GM13977 (cell line): ENCODE measurements around the gene PGBD5.
"Not testable (repeated sequence)": the region's sequence is repeated elsewhere in the genome, so short reads cannot be mapped to it uniquely, and the experiment has no call there.

Source experiments
- DNase-seq: peaks from one replicate; pipeline ENCODE4 v3.0.0; 2012; ENCODE audit warnings: low spot score
- CTCF ChIP-seq: IDR thresholded peaks from 2 replicates; pipeline ENCODE4 v1.5.1; 2012; ENCODE audit warnings: mild to moderate bottlenecking, control low read depth; ENCODE audit not compliant: insufficient read depth; ENCODE audit errors: extremely low read depth, missing control alignments
- in situ Hi-C: fragments of 300-500 bp; cut with MboI; formaldehyde crosslinking; loops from one replicate; pipeline ENCODE4 v1.12.0; 2022; ENCODE audit warnings: low sequenced_read_pairs, low pct_unique_long_range_greater_than_20kb, mixed read lengths, inconsistent platforms; ENCODE audit not compliant: unreplicated experiment

PGBD5 gene

GRCh38 chr1:230421481-230421880, 4.7 kb downstream of the PGBD5 start:
- in situ Hi-C loops, result no loop called here
- TF ChIP-seq CTCF, result no peak
- no peak for DNase-seq

GRCh38 chr1:230420372-230420771, 5.8 kb downstream of the PGBD5 start:
- DNase-seq, in situ Hi-C loops: not testable (repeated sequence)

GRCh38 chr1:230416430-230416829, 9.7 kb downstream of the PGBD5 start:
- TF ChIP-seq CTCF, result no peak
- no peak for DNase-seq
- in situ Hi-C loops, result no loop called here

GRCh38 chr1:230415405-230416132, 10.6 kb downstream of the PGBD5 start:
- in situ Hi-C loops, result no loop called here
- DNase-seq, result no peak
- TF ChIP-seq CTCF, result no peak

GRCh38 chr1:230414694-230415093, 11.4 kb downstream of the PGBD5 start:
- no peak for TF ChIP-seq CTCF
- DNase-seq, result no peak
- in situ Hi-C loops, result no loop called here

- no peak for DNase-seq
- in situ Hi-C loops, result no loop called here
- no peak for TF ChIP-seq CTCF
Observed at GRCh38 chr1:230414102-230414501, 12.0 kb downstream of the PGBD5 start.

GRCh38 chr1:230413061-230413460, 13.1 kb downstream of the PGBD5 start:
- no peak for TF ChIP-seq CTCF
- in situ Hi-C loops, result no loop called here

More at GRCh38 chr1:230413061-230413460, 13.1 kb downstream of the PGBD5 start:
- DNase-seq, result no peak
